Neutrophil (primary cell): ENCODE measurements around the gene SMAD6.

Experiments
- H3K27ac ChIP-seq: fragments of 200-600 bp; sonication (generic); 2 replicates; pipeline ENCODE4 v1.5.1; 2016; ENCODE audit warnings: mild to moderate bottlenecking, moderate library complexity
- H3K27me3 ChIP-seq: fragments of 200-600 bp; sonication (generic); 2 replicates; pipeline ENCODE4 v1.6.0; 2016; ENCODE audit warnings: mild to moderate bottlenecking
- H3K36me3 ChIP-seq: fragments of 200-600 bp; sonication (generic); 2 replicates; pipeline ENCODE4 v1.5.1; 2017
- H3K4me1 ChIP-seq, 2 experiments: fragments of 200-600 bp in 1 of 2; sonication (generic) in 1 of 2; 1 replicate in 1 of 2; 2 replicates in 1 of 2; pipeline versions ENCODE4 v1.5.1 to v1.6.1; 2013 to 2016; ENCODE audit warnings: low read depth in 1 of 2, low read length in 1 of 2, mild to moderate bottlenecking in 1 of 2, moderate library complexity in 1 of 2; ENCODE audit not compliant: control insufficient read depth in 1 of 2, insufficient read depth in 1 of 2
- H3K4me3 ChIP-seq, 2 experiments: fragments of 200-600 bp in 1 of 2; sonication (generic) in 1 of 2; 1 replicate in 1 of 2; 2 replicates in 1 of 2; pipeline ENCODE4 v1.5.1; 2013 to 2016; ENCODE audit warnings: low read depth in 1 of 2, low read length in 1 of 2, mild to moderate bottlenecking in 1 of 2, moderate library complexity in 1 of 2
- H3K9me3 ChIP-seq: fragments of 200-600 bp; sonication (generic); 2 replicates; pipeline ENCODE4 v1.5.1; 2016
- CTCF ChIP-seq: fragments of 200-600 bp; sonication (generic); IDR thresholded peaks from 2 replicates; pipeline ENCODE4 v1.5.1; 2016; ENCODE audit warnings: antibody characterized with exemption

The SMAD6 gene

GRCh38 chr15:66752078-66752477 lies 50.0 kb downstream of the SMAD6 start:
- Histone ChIP-seq H3K36me3 (no peaks in the 10 kb centered on the region), H3K27ac (no peak overlapping the region), H3K4me1 (no peaks in the 10 kb centered on the region), H3K4me3 (no peak overlapping the region), H3K9me3 (no peaks in the 10 kb centered on the region), H3K27me3 (no peaks in the 10 kb centered on the region)
- TF ChIP-seq CTCF, result no peak

GRCh38 chr15:66753687-66754377 lies 51.8 kb downstream of the SMAD6 start:
- TF ChIP-seq CTCF, result no peak
- Histone ChIP-seq H3K27ac (no peak overlapping the region), H3K4me1 (no peaks in the 10 kb centered on the region), H3K4me3 (no peak overlapping the region), H3K9me3 (no peaks in the 10 kb centered on the region), H3K27me3 (peaks cover 7% of the 10 kb centered on the region), H3K36me3 (no peaks in the 10 kb centered on the region)

- H3K4me1 ChIP-seq, result no peaks in the 10 kb centered on the region
- H3K36me3 ChIP-seq, result no peaks in the 10 kb centered on the region
- TF ChIP-seq CTCF, result no peak
- H3K27me3 ChIP-seq, result peaks cover 12% of the 10 kb centered on the region
- H3K9me3 ChIP-seq, result no peaks in the 10 kb centered on the region
- H3K27ac ChIP-seq, result no peak overlapping the region
- no peak overlapping the region for H3K4me3 ChIP-seq
Measured at GRCh38 chr15:66754789-66755188, 52.8 kb downstream of the SMAD6 start.

GRCh38 chr15:66755298-66756068 lies 53.4 kb downstream of the SMAD6 start:
- H3K4me3 ChIP-seq, result no peak overlapping the region
- H3K27ac ChIP-seq, result no peak overlapping the region
- no peak for TF ChIP-seq CTCF
- H3K4me1 ChIP-seq, result no peaks in the 10 kb centered on the region
- no peaks in the 10 kb centered on the region for H3K36me3 ChIP-seq
- peaks cover 19% of the 10 kb centered on the region for H3K27me3 ChIP-seq
- no peaks in the 10 kb centered on the region for H3K9me3 ChIP-seq

- Histone ChIP-seq H3K9me3 (no peaks in the 10 kb centered on the region), H3K27ac (no peak overlapping the region), H3K27me3 (peaks cover 27% of the 10 kb centered on the region), H3K36me3 (no peaks in the 10 kb centered on the region), H3K4me1 (peaks cover 3 to 5% of the 10 kb centered on the region in 2 experiments), H3K4me3 (no peak overlapping the region)
- no peak for TF ChIP-seq CTCF
Measured at GRCh38 chr15:66756295-66756694, 54.3 kb downstream of the SMAD6 start.
